H1 (cell line): ENCODE measurements around the gene MUC4. TPM values are rescaled to one million over a fixed set of nuclear protein-coding genes. Genes with fewer than 3 reads are reported as not detected.

ENCODE experiments used
- RBBP5 ChIP-seq: IDR thresholded peaks from 2 replicates; pipeline ENCODE4 v1.7.1; 2012; ENCODE audit warnings: low read depth, mild to moderate bottlenecking, inconsistent platforms, low read length, moderate library complexity, borderline replicate concordance
- RXRA ChIP-seq: IDR thresholded peaks from 2 replicates; pipeline ENCODE4 v1.6.1; 2011; ENCODE audit warnings: low read depth, mild to moderate bottlenecking, low read length, moderate library complexity; ENCODE audit not compliant: insufficient read depth
- TBP ChIP-seq: IDR thresholded peaks from 2 replicates; pipeline ENCODE4 v1.6.1; 2011; ENCODE audit warnings: low read depth, low read length, improper control_type of control experiment
- TCF12 ChIP-seq: IDR thresholded peaks from 2 replicates; pipeline ENCODE4 v1.6.1; 2011; ENCODE audit warnings: low read depth, mild to moderate bottlenecking, low read length
- polyA plus RNA-seq, 7 experiments: library from polyadenylated mRNA; depleted of rRNA in 3 of 7; stranded (reverse) in 5 of 7; unstranded in 2 of 7; fragments of >200 nt in 5 of 7; fragments of 200-250 nt in 2 of 7; gene quantifications; 1 replicate in 5 of 7; 2 replicates in 1 of 7; 4 replicates in 1 of 7; pipeline versions ENCODE4 v1.2.1 to v1.2.3, GENCODE V29; 2011 to 2013; ENCODE audit warnings: missing spikeins in 2 of 7, mixed read lengths in 2 of 7
- total RNA-seq: library from RNA; stranded (reverse); fragmentation: NEBNext Ultra II Directional; extraction: Animal tissue kit (Norgen Biotek cat#: 25700); gene quantifications from 2 replicates; pipeline ENCODE4 v1.2.1, GENCODE V29; 2021

MUC4 gene
- total and polyA plus RNA-seq, 2 of the 8 experiments (the other 6 are each of a cell fraction or from before 2014, with no cell fraction given) = 0.89 to 2.0 TPM

- TF ChIP-seq RXRA (no peak), RBBP5 (no peak), TBP (no peak), TCF12 (no peak)
These were observed 24.1 kb upstream of the MUC4 start (continued) for GRCh38 chr3:195835791-195836190.
